Breast epithelium (tissue), 3 donors: ENCODE data around the gene SUMO2.
"Not testable (repeated sequence)": the region's sequence is repeated elsewhere in the genome, so short reads cannot be mapped to it uniquely, and the experiment has no call there.

Experiments
- POLR2A ChIP-seq: fragments of 450-650 bp; IDR thresholded peaks from one replicate; pipeline ENCODE4 v1.6.1; 2016; ENCODE audit warnings: antibody characterized with exemption, mild to moderate bottlenecking, moderate library complexity
- POLR2AphosphoS5 ChIP-seq, 3 donors: sonication (generic); formaldehyde crosslinking; IDR thresholded peaks; one replicate each; pipeline ENCODE4 v1.6.1; 2017; ENCODE audit warnings: antibody characterized with exemption in 3 of 3

GRCh38 chr17:75207050-75207407 lies 24.3 kb upstream of the SUMO2 start:
- not testable (repeated sequence) for TF ChIP-seq POLR2A; POLR2AphosphoS5 (IDR thresholded peaks at IDR 0.05)
